NK-92 treated with Interleukin-12 subunit alpha and Interleukin-12 subunit beta, amount 100 ng/mL, for 24 hours (cell line): Measurements from ENCODE around the gene ST14.
"Not testable (repeated sequence)": the region's sequence is repeated elsewhere in the genome, so short reads cannot be mapped to it uniquely, and the experiment has no call there.

Experiments
- DNase-seq: peaks from one replicate; lab custom pipeline; 2025; lab: John Stamatoyannopoulos, UW

The ST14 gene

GRCh38 chr11:130164221-130164570, 4.6 kb downstream of the ST14 start:
- no peak for DNase-seq

- DNase-seq: no peak
Observed at GRCh38 chr11:130165601-130166456, 6.2 kb downstream of the ST14 start.

- no peak for DNase-seq
Observed at GRCh38 chr11:130166457-130166784, 6.8 kb downstream of the ST14 start.

- no peak for DNase-seq
Observed at GRCh38 chr11:130167146-130167545, 7.6 kb downstream of the ST14 start.

- DNase-seq: no peak
Observed at GRCh38 chr11:130168105-130168504, 8.5 kb downstream of the ST14 start.

- DNase-seq: no peak
Observed at GRCh38 chr11:130170345-130170744, 10.8 kb downstream of the ST14 start.

- DNase-seq: no peak
Observed at GRCh38 chr11:130171534-130171933, 12.0 kb downstream of the ST14 start.

GRCh38 chr11:130172001-130172400, 12.4 kb downstream of the ST14 start:
- DNase-seq: not testable (repeated sequence)

- DNase-seq: no peak
Observed at GRCh38 chr11:130174642-130175041, 15.1 kb downstream of the ST14 start.

- DNase-seq: no peak
Observed at GRCh38 chr11:130175898-130176297, 16.3 kb downstream of the ST14 start.

GRCh38 chr11:130177782-130178181, 18.2 kb downstream of the ST14 start:
- no peak for DNase-seq

GRCh38 chr11:130178441-130179339, 19.1 kb downstream of the ST14 start:
- no peak for DNase-seq

GRCh38 chr11:130179396-130180306, 20.1 kb downstream of the ST14 start:
- no peak for DNase-seq

- no peak for DNase-seq
Observed at GRCh38 chr11:130180491-130180890, 20.9 kb downstream of the ST14 start.

GRCh38 chr11:130180896-130181294, 21.3 kb downstream of the ST14 start:
- DNase-seq: no peak

GRCh38 chr11:130181295-130182272, 22.0 kb downstream of the ST14 start:
- DNase-seq: no peak

- DNase-seq: no peak
Observed at GRCh38 chr11:130183878-130184610, 24.5 kb downstream of the ST14 start.

GRCh38 chr11:130187096-130187495, 27.5 kb downstream of the ST14 start:
- no peak for DNase-seq

GRCh38 chr11:130188047-130188446, 28.5 kb downstream of the ST14 start:
- no peak for DNase-seq
